ENCODE measurements around the gene OR2L2.
"Not testable (repeated sequence)": the region's sequence is repeated elsewhere in the genome, so short reads cannot be mapped to it uniquely, and the experiment has no call there.

Gene OR2L2

DNA sequence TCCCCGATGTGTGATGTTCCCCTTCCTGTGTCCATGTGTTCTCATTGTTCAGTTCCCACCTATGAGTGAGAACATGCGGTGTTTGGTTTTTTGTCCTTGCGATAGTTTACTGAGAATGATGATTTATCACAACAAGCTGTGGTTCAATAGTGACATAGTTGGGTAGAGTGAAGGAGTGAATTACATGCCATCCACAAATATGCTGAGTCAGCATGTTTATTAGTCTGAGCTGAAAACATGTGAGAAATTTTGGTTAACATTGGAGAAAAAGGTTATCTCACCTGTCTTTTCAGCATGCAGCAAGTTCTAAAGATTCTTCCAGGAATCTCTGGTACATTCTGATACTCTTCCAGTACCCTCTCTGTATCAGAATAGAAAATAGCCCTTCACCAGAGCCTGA lies 35.7 kb downstream of the OR2L2 start:
- TF ChIP-seq, protein P1, sequence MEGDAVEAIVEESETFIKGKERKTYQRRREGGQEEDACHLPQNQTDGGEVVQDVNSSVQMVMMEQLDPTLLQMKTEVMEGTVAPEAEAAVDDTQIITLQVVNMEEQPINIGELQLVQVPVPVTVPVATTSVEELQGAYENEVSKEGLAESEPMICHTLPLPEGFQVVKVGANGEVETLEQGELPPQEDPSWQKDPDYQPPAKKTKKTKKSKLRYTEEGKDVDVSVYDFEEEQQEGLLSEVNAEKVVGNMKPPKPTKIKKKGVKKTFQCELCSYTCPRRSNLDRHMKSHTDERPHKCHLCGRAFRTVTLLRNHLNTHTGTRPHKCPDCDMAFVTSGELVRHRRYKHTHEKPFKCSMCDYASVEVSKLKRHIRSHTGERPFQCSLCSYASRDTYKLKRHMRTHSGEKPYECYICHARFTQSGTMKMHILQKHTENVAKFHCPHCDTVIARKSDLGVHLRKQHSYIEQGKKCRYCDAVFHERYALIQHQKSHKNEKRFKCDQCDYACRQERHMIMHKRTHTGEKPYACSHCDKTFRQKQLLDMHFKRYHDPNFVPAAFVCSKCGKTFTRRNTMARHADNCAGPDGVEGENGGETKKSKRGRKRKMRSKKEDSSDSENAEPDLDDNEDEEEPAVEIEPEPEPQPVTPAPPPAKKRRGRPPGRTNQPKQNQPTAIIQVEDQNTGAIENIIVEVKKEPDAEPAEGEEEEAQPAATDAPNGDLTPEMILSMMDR (conservative IDR thresholded peaks at IDR 0.05), result no peak
- TF ChIP-seq ZFX (IDR thresholded peaks at IDR 0.05), result no peak
- H3K27ac ChIP-seq, result no peak overlapping the region

DNA sequence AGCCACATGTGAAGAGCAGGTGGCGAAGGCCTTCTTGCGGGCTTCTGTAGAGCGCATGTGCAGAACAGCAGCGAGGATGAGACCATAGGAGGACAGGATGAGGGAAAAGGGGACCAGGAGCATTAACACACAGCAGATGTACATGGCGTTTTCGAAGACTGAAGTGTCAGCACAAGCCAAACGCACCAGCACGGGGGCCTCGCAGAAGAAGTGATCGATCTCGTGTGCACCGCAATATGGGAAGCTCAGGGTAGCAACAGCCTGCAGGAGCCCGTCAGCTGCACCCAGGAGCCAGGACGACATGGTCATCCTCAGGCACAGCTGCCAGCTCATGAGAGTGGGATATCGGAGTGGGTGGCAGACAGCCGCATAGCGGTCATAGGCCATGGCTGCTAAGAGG lies 54.0 kb downstream of the OR2L2 start:
- not testable (repeated sequence) for H3K27ac ChIP-seq
